Erythroblast (primary cell): ENCODE results near the gene PGLYRP3.
"Not testable (repeated sequence)": the region's sequence is repeated elsewhere in the genome, so short reads cannot be mapped to it uniquely, and the experiment has no call there.

Experiments
- GATA1 ChIP-seq: IDR thresholded peaks from 2 replicates; pipeline ENCODE4 v1.6.1; 2011; ENCODE audit warnings: low read depth, mild to moderate bottlenecking, control low read depth, low read length, moderate library complexity
- POLR2A ChIP-seq: IDR thresholded peaks from 2 replicates; pipeline ENCODE4 v1.6.1; 2011; ENCODE audit warnings: mild to moderate bottlenecking, low read length

GRCh38 chr1:153347049-153347448, 34.3 kb upstream of the PGLYRP3 start:
- not testable (repeated sequence) for TF ChIP-seq POLR2A, GATA1
